Measurements from ENCODE around the gene HOMER3. TPM values are rescaled to one million over a fixed set of nuclear protein-coding genes. Genes with fewer than 3 reads are reported as not detected.
"Not testable (repeated sequence)": the region's sequence is repeated elsewhere in the genome, so short reads cannot be mapped to it uniquely, and the experiment has no call there.

Gene HOMER3
- total and polyA plus RNA-seq, 2 donors = 10.1 to 34.0 TPM

DNA sequence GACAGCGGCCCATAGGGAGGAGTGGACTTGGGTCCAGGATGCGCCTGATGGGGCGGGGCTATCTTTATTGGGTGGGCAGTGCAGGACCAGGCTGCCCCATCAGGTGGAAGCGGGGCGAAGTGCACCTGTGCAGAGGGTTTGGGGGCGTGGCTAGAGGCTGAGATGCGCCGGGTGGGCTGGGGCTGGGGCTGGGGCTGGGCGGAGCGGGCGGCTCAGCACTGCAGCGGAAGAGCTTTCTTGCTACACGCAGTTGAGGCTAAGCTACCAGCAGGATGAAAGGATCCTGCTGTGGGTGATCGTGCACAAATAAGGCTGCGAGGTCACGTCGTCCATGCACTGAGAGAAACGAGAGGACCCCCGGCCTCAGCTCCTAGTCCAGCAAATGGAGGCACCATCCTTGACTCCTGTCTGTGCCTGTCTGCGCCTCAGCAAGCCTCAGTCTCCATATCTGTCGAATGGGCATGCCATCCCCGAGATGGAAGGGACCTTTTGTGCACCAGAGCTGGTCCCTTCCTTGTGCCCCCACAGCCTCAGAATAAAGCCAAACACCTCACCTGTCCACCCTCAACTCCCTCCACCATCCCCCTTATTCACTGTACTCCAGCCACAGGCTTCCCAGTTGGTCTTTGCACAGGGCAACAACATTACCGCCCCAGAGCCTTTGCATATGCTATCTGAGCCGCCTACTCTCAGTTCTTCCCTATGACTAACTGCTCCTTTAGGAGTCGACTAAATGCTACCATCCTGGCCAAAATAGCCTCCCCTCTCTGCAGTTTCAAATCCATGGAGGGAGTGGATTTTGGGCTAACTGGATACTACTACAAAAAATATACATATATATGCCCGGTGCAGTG, 21.0 kb upstream of the HOMER3 start:
- 26% methylated on average over 26 of the region's 26 CpGs for WGBS
- DNase-seq (ENCODE audit: low read depth in 6 of 9, low spot score in 9 of 9) = peak in 4 of 9 donors; percentile 33 to 58 (median 39)
- H3K27me3 ChIP-seq (ENCODE audit: control insufficient read depth in 2 of 2, insufficient read depth in 1 of 2, low read length in 1 of 2) = peaks cover 0 to 10% of the 10 kb centered on the region in 2 donors

DNA sequence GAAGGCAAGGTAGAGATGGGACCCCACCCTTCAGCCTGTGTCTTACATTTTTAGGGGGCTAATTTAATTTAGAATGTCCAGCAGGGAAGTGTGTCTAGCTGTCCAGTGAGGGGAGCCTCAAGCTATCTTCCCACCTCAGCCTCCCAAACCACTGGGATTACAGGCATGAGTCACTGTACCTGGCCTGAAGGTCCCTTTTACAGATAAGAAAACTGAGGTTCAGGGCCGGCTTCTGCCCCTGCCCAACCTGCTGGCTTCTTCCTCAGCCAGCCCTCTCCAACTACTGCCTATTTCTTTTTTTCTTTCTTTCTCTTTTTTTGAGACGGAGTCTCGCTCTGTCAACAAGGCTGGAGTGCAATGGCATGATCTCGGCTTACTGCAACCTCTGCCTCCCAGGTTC, 19.4 kb upstream of the HOMER3 start:
- DNase-seq (ENCODE audit: low read depth in 6 of 9, low spot score in 9 of 9) = no peak
- H3K4me1 ChIP-seq (ENCODE audit: control insufficient read depth in 2 of 2, insufficient read depth in 2 of 2, low read length in 2 of 2) = peaks cover 0 to 5% of the 10 kb centered on the region in 2 donors
- peaks cover 0 to 10% of the 10 kb centered on the region in 2 donors for H3K27me3 ChIP-seq (ENCODE audit: control insufficient read depth in 2 of 2, insufficient read depth in 1 of 2, low read length in 1 of 2)
- H3K27ac ChIP-seq (ENCODE audit: low read depth in 1 of 2, low read length in 1 of 2) = no peak overlapping the region
- no peaks in the 10 kb centered on the region for H3K36me3 ChIP-seq (ENCODE audit: control insufficient read depth in 2 of 2, insufficient read depth in 2 of 2, low read length in 1 of 2)
- WGBS = 95% methylated on average over 4 of the region's 4 CpGs
- no peaks in the 10 kb centered on the region for H3K9me3 ChIP-seq (ENCODE audit: control insufficient read depth in 2 of 2, insufficient read depth in 1 of 2, low read length in 1 of 2)
- H3K4me3 ChIP-seq (ENCODE audit: low read length in 2 of 2) = no peak overlapping the region

More for the DNA sequence above, 21.0 kb upstream of the HOMER3 start:
- H3K4me3 ChIP-seq (ENCODE audit: low read length in 2 of 2) = no peak overlapping the region
- no peaks in the 10 kb centered on the region for H3K9me3 ChIP-seq (ENCODE audit: control insufficient read depth in 2 of 2, insufficient read depth in 1 of 2, low read length in 1 of 2)
- H3K27ac ChIP-seq (ENCODE audit: low read depth in 1 of 2, low read length in 1 of 2) = no peak overlapping the region
- peaks cover 0 to 5% of the 10 kb centered on the region in 2 donors for H3K4me1 ChIP-seq (ENCODE audit: control insufficient read depth in 2 of 2, insufficient read depth in 2 of 2, low read length in 2 of 2)
- H3K36me3 ChIP-seq (ENCODE audit: control insufficient read depth in 2 of 2, insufficient read depth in 2 of 2, low read length in 1 of 2) = no peaks in the 10 kb centered on the region

DNA sequence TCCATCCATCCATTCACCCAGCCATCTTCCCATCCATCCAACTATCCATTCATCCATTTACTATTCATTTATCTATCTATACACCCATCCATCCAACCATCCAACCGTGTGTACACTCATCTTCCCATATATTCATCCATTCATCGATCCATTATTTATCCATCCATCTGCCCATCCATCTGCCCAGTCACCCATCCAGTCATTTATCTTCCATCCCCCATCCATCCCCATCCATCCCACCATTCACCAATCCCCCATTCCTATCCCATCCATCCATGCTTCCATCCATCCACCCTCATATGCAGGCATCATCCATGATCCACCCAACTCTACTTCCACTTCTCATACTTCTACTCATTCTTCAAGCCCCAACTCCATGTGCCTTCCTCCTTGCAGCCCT, 14.0 kb upstream of the HOMER3 start:
- Histone ChIP-seq H3K36me3 (ENCODE audit: control insufficient read depth in 2 of 2, insufficient read depth in 2 of 2, low read length in 1 of 2) (no peaks in the 10 kb centered on the region), H3K4me3 (ENCODE audit: low read length in 2 of 2) (no peak overlapping the region), H3K9me3 (ENCODE audit: control insufficient read depth in 2 of 2, insufficient read depth in 1 of 2, low read length in 1 of 2) (no peaks in the 10 kb centered on the region), H3K27me3 (ENCODE audit: control insufficient read depth in 2 of 2, insufficient read depth in 1 of 2, low read length in 1 of 2) (no peaks in the 10 kb centered on the region), H3K27ac (ENCODE audit: low read depth in 1 of 2, low read length in 1 of 2) (no peak overlapping the region), H3K4me1 (ENCODE audit: control insufficient read depth in 2 of 2, insufficient read depth in 2 of 2, low read length in 2 of 2) (no peaks in the 10 kb centered on the region)
- 100% methylated on average over 2 of the region's 2 CpGs for WGBS
- no peak for DNase-seq (ENCODE audit: low read depth in 6 of 9, low spot score in 9 of 9)

DNA sequence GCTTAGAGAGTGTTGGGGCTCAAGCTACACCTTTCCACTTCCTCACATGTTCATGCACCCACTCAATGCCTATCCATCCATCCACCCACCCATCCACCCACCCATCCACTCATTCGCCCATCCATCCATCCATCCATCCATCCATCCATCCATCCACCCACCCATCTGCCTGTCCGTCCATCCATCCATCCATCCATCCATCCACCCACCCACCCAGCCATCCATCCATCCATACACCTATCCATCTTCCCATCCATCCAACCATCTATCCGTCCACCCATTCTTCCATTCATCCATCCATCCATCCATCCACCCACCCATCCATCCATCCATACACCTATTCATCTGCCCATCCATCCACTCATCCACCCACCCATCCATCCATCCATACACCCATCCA, 13.1 kb upstream of the HOMER3 start:
- no peak overlapping the region for H3K4me3 ChIP-seq (ENCODE audit: low read length in 2 of 2)
- no peak for DNase-seq (ENCODE audit: low read depth in 6 of 9, low spot score in 9 of 9)
- no peaks in the 10 kb centered on the region for H3K27me3 ChIP-seq (ENCODE audit: control insufficient read depth in 2 of 2, insufficient read depth in 1 of 2, low read length in 1 of 2)
- H3K36me3 ChIP-seq (ENCODE audit: control insufficient read depth in 2 of 2, insufficient read depth in 2 of 2, low read length in 1 of 2) = no peaks in the 10 kb centered on the region
- H3K9me3 ChIP-seq (ENCODE audit: control insufficient read depth in 2 of 2, insufficient read depth in 1 of 2, low read length in 1 of 2) = no peaks in the 10 kb centered on the region
- 97% methylated on average over 3 of the region's 3 CpGs for WGBS
- H3K4me1 ChIP-seq (ENCODE audit: control insufficient read depth in 2 of 2, insufficient read depth in 2 of 2, low read length in 2 of 2) = no peaks in the 10 kb centered on the region
- no peak overlapping the region for H3K27ac ChIP-seq (ENCODE audit: low read depth in 1 of 2, low read length in 1 of 2)

DNA sequence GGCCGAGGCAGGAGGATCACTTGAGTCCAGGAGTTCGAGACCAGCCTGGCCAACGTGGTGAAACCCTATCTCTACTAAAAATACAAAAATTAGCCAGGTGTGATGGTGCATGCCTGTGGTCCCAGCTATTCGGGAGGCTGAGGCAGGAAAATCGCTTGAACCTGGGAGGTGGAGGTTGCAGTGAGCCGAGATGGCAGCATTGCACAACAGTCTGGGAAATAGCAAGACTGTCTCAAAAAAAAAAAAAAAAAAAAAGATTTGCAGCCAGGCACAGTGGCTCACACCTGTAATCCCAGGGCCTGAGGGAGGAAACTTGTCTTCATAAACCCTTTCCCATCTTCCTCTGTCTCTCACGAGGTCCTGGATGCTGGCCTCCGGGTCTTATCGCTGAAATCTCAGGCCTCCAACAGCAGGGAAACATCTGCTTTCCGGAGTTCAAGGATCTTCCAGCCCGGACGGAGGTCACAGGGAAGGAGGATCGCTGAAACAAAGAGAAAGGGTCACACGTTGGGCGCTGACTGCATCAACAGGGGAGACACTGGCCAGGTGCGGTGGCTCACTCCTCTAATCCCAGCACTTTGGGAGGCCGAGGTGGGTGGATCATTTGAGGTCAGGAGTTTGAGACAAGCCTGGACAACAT, 11.5 kb upstream of the HOMER3 start:
- not testable (repeated sequence) for H3K27ac ChIP-seq (ENCODE audit: low read depth in 1 of 2, low read length in 1 of 2); H3K9me3 ChIP-seq (ENCODE audit: control insufficient read depth in 2 of 2, insufficient read depth in 1 of 2, low read length in 1 of 2); H3K4me3 ChIP-seq (ENCODE audit: low read length in 2 of 2); DNase-seq (ENCODE audit: low read depth in 6 of 9, low spot score in 9 of 9); H3K27me3 ChIP-seq (ENCODE audit: control insufficient read depth in 2 of 2, insufficient read depth in 1 of 2, low read length in 1 of 2); H3K36me3 ChIP-seq (ENCODE audit: control insufficient read depth in 2 of 2, insufficient read depth in 2 of 2, low read length in 1 of 2); H3K4me1 ChIP-seq (ENCODE audit: control insufficient read depth in 2 of 2, insufficient read depth in 2 of 2, low read length in 2 of 2)
- WGBS = 71% methylated on average over 17 of the region's 17 CpGs

DNA sequence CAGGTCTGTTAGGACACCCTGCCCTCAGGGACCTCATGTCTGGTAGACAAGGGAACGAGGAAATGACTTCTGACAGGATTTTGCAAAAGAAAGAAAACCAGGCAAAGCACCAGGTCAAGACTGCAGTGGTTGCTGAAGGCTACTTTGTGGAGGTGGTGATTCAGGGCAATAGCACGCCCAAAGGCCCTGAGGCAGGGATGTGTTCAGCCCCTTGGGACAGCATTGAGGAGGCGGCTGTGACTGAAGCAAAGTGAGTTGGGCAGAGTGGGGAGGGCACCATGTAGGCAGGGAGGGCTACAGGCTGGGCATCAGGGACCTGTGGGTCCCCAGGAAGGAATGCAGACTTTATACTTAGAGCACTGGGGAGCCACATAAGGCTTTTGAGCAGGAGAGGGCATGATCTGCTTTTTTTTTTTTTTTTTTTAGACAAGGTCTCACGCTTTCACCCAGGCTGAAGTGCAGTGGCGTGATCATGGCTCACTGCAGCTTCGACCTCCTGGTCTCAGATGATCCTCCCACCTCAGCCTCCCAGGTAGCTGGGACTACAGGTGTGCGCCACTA, 10.8 kb upstream of the HOMER3 start:
- Histone ChIP-seq H3K9me3 (ENCODE audit: control insufficient read depth in 2 of 2, insufficient read depth in 1 of 2, low read length in 1 of 2) (no peaks in the 10 kb centered on the region), H3K27ac (ENCODE audit: low read depth in 1 of 2, low read length in 1 of 2) (no peak overlapping the region), H3K27me3 (ENCODE audit: control insufficient read depth in 2 of 2, insufficient read depth in 1 of 2, low read length in 1 of 2) (no peaks in the 10 kb centered on the region), H3K4me1 (ENCODE audit: control insufficient read depth in 2 of 2, insufficient read depth in 2 of 2, low read length in 2 of 2) (no peaks in the 10 kb centered on the region), H3K4me3 (ENCODE audit: low read length in 2 of 2) (no peak overlapping the region), H3K36me3 (ENCODE audit: control insufficient read depth in 2 of 2, insufficient read depth in 2 of 2, low read length in 1 of 2) (no peaks in the 10 kb centered on the region)
- no peak for DNase-seq (ENCODE audit: low read depth in 6 of 9, low spot score in 9 of 9)
- 93% methylated on average over 7 of the region's 7 CpGs for WGBS

DNA sequence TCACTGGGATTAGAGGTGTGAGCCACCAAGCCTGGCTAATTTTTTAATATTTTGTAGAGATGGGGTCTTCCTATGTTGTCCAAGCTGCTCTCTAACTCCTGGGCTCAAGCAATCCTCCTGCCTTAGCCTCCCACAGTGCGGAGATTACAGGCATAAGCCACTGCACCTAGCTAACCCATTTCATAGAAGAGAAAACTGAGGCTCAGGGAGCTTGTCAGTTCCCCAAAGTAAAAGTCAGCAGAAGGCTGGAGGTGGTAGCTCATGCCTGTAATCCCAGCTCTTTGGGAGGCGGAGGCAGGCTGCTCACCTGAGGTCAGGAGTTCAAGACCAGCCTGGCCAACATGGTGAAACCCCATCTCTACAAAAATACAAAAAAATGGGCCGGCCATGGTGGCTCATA, 8.8 kb upstream of the HOMER3 start:
- H3K4me1 ChIP-seq (ENCODE audit: control insufficient read depth in 2 of 2, insufficient read depth in 2 of 2, low read length in 2 of 2) = no peaks in the 10 kb centered on the region
- WGBS = 96% methylated on average over 3 of the region's 3 CpGs
- no peaks in the 10 kb centered on the region for H3K27me3 ChIP-seq (ENCODE audit: control insufficient read depth in 2 of 2, insufficient read depth in 1 of 2, low read length in 1 of 2)
- no peak overlapping the region for H3K4me3 ChIP-seq (ENCODE audit: low read length in 2 of 2)
- H3K27ac ChIP-seq (ENCODE audit: low read depth in 1 of 2, low read length in 1 of 2) = no peak overlapping the region
- no peak for DNase-seq (ENCODE audit: low read depth in 6 of 9, low spot score in 9 of 9)
- H3K36me3 ChIP-seq (ENCODE audit: control insufficient read depth in 2 of 2, insufficient read depth in 2 of 2, low read length in 1 of 2) = no peaks in the 10 kb centered on the region
- H3K9me3 ChIP-seq (ENCODE audit: control insufficient read depth in 2 of 2, insufficient read depth in 1 of 2, low read length in 1 of 2) = no peaks in the 10 kb centered on the region

DNA sequence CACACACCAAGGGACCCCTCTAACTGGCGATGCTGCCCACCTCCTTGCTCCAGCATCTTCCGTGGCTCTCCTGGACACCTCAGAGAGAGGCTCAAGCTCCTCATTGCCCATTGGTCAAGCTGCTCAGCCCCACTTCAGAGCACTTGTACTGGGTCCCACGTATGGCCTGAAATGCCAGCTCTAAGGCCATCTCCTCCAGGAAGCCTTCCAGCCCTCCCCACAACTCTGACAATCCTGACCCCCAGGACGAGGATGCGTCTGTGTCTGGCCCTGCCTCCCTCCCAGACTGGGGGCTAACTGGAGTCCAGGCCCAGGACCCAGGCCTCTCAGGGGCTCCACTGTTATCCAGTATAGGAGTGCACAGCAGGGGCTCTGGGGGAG, 7.9 kb upstream of the HOMER3 start:
- H3K36me3 ChIP-seq (ENCODE audit: control insufficient read depth in 2 of 2, insufficient read depth in 2 of 2, low read length in 1 of 2) = no peaks in the 10 kb centered on the region
- H3K4me1 ChIP-seq (ENCODE audit: control insufficient read depth in 2 of 2, insufficient read depth in 2 of 2, low read length in 2 of 2) = no peaks in the 10 kb centered on the region
- H3K27ac ChIP-seq (ENCODE audit: low read depth in 1 of 2, low read length in 1 of 2) = no peak overlapping the region
- H3K9me3 ChIP-seq (ENCODE audit: control insufficient read depth in 2 of 2, insufficient read depth in 1 of 2, low read length in 1 of 2) = no peaks in the 10 kb centered on the region
- no peak overlapping the region for H3K4me3 ChIP-seq (ENCODE audit: low read length in 2 of 2)
- H3K27me3 ChIP-seq (ENCODE audit: control insufficient read depth in 2 of 2, insufficient read depth in 1 of 2, low read length in 1 of 2) = peaks cover 0 to under 1% of the 10 kb centered on the region in 2 donors
- no peak for DNase-seq (ENCODE audit: low read depth in 6 of 9, low spot score in 9 of 9)
- WGBS = 97% methylated on average over 5 of the region's 5 CpGs

Data from thymus (tissue), 11 donors.